Cerebellar cortex (tissue), 1 donor: ENCODE results near the gene HSH2D.

ENCODE experiments used
- DNase-seq: peaks from one replicate; pipeline ENCODE4 v3.0.0-alpha.2; 2015; ENCODE audit warnings: low spot score

HSH2D gene

GRCh38 chr19:16197622-16198369 is 54.3 kb downstream of the HSH2D start, which contains the start of gene AP1M1:
AP1M1 (plus strand) TSS chr19:16197911; CDS start chr19:16198027, 116 bp downstream.
- peak; percentile 98 for DNase-seq

- DNase-seq, result no peak
Measured at GRCh38 chr19:16198370-16198651, 54.8 kb downstream of the HSH2D start.

GRCh38 chr19:16199275-16199932 is 55.9 kb downstream of the HSH2D start:
- DNase-seq, result no peak

GRCh38 chr19:16200038-16201010 is 56.8 kb downstream of the HSH2D start:
- DNase-seq, result no peak

- no peak for DNase-seq
Measured at GRCh38 chr19:16201011-16201391, 57.5 kb downstream of the HSH2D start.

GRCh38 chr19:16202320-16203255 is 59.1 kb downstream of the HSH2D start:
- DNase-seq, result no peak

- DNase-seq, result no peak
Measured at GRCh38 chr19:16203256-16204004, 59.9 kb downstream of the HSH2D start.

GRCh38 chr19:16204005-16204294 is 60.5 kb downstream of the HSH2D start:
- DNase-seq, result no peak

- no peak for DNase-seq
Measured at GRCh38 chr19:16205205-16206045, 61.9 kb downstream of the HSH2D start.

GRCh38 chr19:16206046-16206605 is 62.6 kb downstream of the HSH2D start:
- DNase-seq, result no peak

GRCh38 chr19:16206637-16207036 is 63.2 kb downstream of the HSH2D start:
- no peak for DNase-seq

GRCh38 chr19:16207063-16207462 is 63.6 kb downstream of the HSH2D start:
- no peak for DNase-seq

- DNase-seq, result no peak
Measured at GRCh38 chr19:16207490-16208025, 64.1 kb downstream of the HSH2D start.
